ENCODE data around the gene ZNF668.

The ZNF668 gene

GRCh38 chr16:31092330-31092729 is 18.3 kb upstream of the ZNF668 start:
- H3K27ac ChIP-seq: no peak overlapping the region
- peaks cover 25 to 54% (median 44%) of the 10 kb centered on the region in 11 experiments for H3K36me3 ChIP-seq
- H3K4me2 ChIP-seq: peak overlapping the region in 2 of 11 experiments; percentile 35 to 97; a peak in 2 of 22 replicates
- H3K4me3 ChIP-seq: no peak overlapping the region
- peaks cover 0 to 51% (median 5%) of the 10 kb centered on the region in 11 experiments; a peak in 14 of 22 replicates for H4K20me1 ChIP-seq
- TF ChIP-seq Cebpa-rat (IDR thresholded peaks at IDR 0.05): no peak
- H3K4me1 ChIP-seq: peaks cover 20 to 46% (median 29%) of the 10 kb centered on the region in 10 experiments
- H3K9ac ChIP-seq: peak overlapping the region in 1 of 11 experiments; percentile 29; a peak in 1 of 22 replicates
- no peaks in the 10 kb centered on the region for H3K9me3 ChIP-seq (replicated peaks in 1 of 11)
- H3K27me3 ChIP-seq: no peaks in the 10 kb centered on the region

- Histone ChIP-seq H3K4me1 (peaks cover 17 to 37% (median 23%) of the 10 kb centered on the region in 10 experiments), H3K9me3 (replicated peaks in 1 of 11) (no peaks in the 10 kb centered on the region), H3K36me3 (peaks cover 29 to 72% (median 58%) of the 10 kb centered on the region in 11 experiments), H3K9ac (peak overlapping the region in 2 of 11 experiments; percentile 25 to 31; a peak in 3 of 22 replicates), H4K20me1 (peaks cover 0 to 69% (median 15%) of the 10 kb centered on the region in 11 experiments; a peak in 17 of 22 replicates), H3K27ac (no peak overlapping the region; a peak in 1 of 22 replicates), H3K27me3 (no peaks in the 10 kb centered on the region), H3K4me3 (no peak overlapping the region), H3K4me2 (peak overlapping the region in 1 of 11 experiments; percentile 11; a peak in 1 of 22 replicates)
- TF ChIP-seq Cebpa-rat (IDR thresholded peaks at IDR 0.05): no peak
Measured at GRCh38 chr16:31090540-31090939, 16.5 kb upstream of the ZNF668 start.

GRCh38 chr16:31089199-31089598 is 15.2 kb upstream of the ZNF668 start:
- no peaks in the 10 kb centered on the region for H3K27me3 ChIP-seq
- peaks cover 38 to 85% (median 71%) of the 10 kb centered on the region in 11 experiments for H3K36me3 ChIP-seq
- H4K20me1 ChIP-seq: peaks cover 10 to 83% (median 29%) of the 10 kb centered on the region in 11 experiments; a peak in 19 of 22 replicates
- no peaks in the 10 kb centered on the region for H3K9me3 ChIP-seq (replicated peaks in 1 of 11)
- H3K9ac ChIP-seq: peak overlapping the region in 3 of 11 experiments; percentile 8 to 19 (median 15); a peak in 3 of 22 replicates
- TF ChIP-seq Cebpa-rat (IDR thresholded peaks at IDR 0.05): no peak
- H3K4me2 ChIP-seq: no peak overlapping the region
- peaks cover 11 to 30% (median 16%) of the 10 kb centered on the region in 10 experiments for H3K4me1 ChIP-seq
- H3K27ac ChIP-seq: no peak overlapping the region
- no peak overlapping the region for H3K4me3 ChIP-seq

GRCh38 chr16:31088459-31089183 is 14.6 kb upstream of the ZNF668 start, which contains the start of gene PRSS53:
PRSS53 (minus strand) TSS chr16:31088943; CDS start chr16:31088809, 134 bp downstream.
- Histone ChIP-seq H3K36me3 (peaks cover 42 to 91% (median 75%) of the 10 kb centered on the region in 11 experiments), H3K4me1 (peaks cover 5 to 26% (median 11%) of the 10 kb centered on the region in 10 experiments), H3K9ac (peak within 1 kb of the TSS in 3 of 11 experiments; percentile 8 to 19 (median 15); a peak in 4 of 22 replicates), H3K9me3 (replicated peaks in 1 of 11) (no peaks in the 10 kb centered on the region), H3K4me3 (no peak within 1 kb of the TSS), H3K27me3 (no peaks in the 10 kb centered on the region), H3K27ac (no peak within 1 kb of the TSS), H4K20me1 (peaks cover 11 to 87% (median 33%) of the 10 kb centered on the region in 11 experiments; a peak in 19 of 22 replicates), H3K4me2 (no peak within 1 kb of the TSS)
- TF ChIP-seq Cebpa-rat (IDR thresholded peaks at IDR 0.05): no peak

- Histone ChIP-seq H3K4me3 (no peak overlapping the region), H3K9me3 (replicated peaks in 1 of 11) (no peaks in the 10 kb centered on the region), H3K4me1 (peaks cover 0 to 20% (median 6%) of the 10 kb centered on the region in 10 experiments; a peak in 6 of 20 replicates), H3K4me2 (no peak overlapping the region), H3K9ac (peak overlapping the region in 2 of 11 experiments; percentile 8 to 15; a peak in 1 of 22 replicates), H3K27ac (no peak overlapping the region), H3K36me3 (peaks cover 48 to 97% (median 81%) of the 10 kb centered on the region in 11 experiments), H3K27me3 (no peaks in the 10 kb centered on the region), H4K20me1 (peaks cover 10 to 93% (median 38%) of the 10 kb centered on the region in 11 experiments; a peak in 19 of 22 replicates)
- no peak for TF ChIP-seq Cebpa-rat (IDR thresholded peaks at IDR 0.05)
Measured at GRCh38 chr16:31087971-31088370, 13.9 kb upstream of the ZNF668 start.

GRCh38 chr16:31087481-31087880 is 13.4 kb upstream of the ZNF668 start:
- no peak overlapping the region for H3K4me2 ChIP-seq
- peaks cover 14 to 93% (median 43%) of the 10 kb centered on the region in 11 experiments; a peak in 21 of 22 replicates for H4K20me1 ChIP-seq
- H3K9me3 ChIP-seq (replicated peaks in 1 of 11): no peaks in the 10 kb centered on the region
- peaks cover 52 to 99% (median 86%) of the 10 kb centered on the region in 11 experiments for H3K36me3 ChIP-seq
- TF ChIP-seq Cebpa-rat (IDR thresholded peaks at IDR 0.05): no peak
- H3K27me3 ChIP-seq: no peaks in the 10 kb centered on the region
- no peak overlapping the region for H3K4me3 ChIP-seq
- no peak overlapping the region for H3K27ac ChIP-seq
- H3K4me1 ChIP-seq: peaks cover 0 to 18% (median 2%) of the 10 kb centered on the region in 10 experiments; a peak in 9 of 20 replicates
- H3K9ac ChIP-seq: peak overlapping the region in 2 of 11 experiments; percentile 8 to 32; a peak in 1 of 22 replicates

GRCh38 chr16:31086629-31086906 is 12.5 kb upstream of the ZNF668 start:
- Histone ChIP-seq H3K36me3 (peaks cover 51 to 100% (median 92%) of the 10 kb centered on the region in 11 experiments), H3K9ac (no peak overlapping the region), H3K27ac (no peak overlapping the region), H3K4me1 (peaks cover 0 to 24% (median 6%) of the 10 kb centered on the region in 10 experiments; a peak in 10 of 20 replicates), H3K27me3 (no peaks in the 10 kb centered on the region), H3K4me2 (no peak overlapping the region), H4K20me1 (peaks cover 22 to 96% (median 52%) of the 10 kb centered on the region in 11 experiments), H3K4me3 (no peak overlapping the region), H3K9me3 (replicated peaks in 1 of 11) (no peaks in the 10 kb centered on the region)
- TF ChIP-seq Cebpa-rat (IDR thresholded peaks at IDR 0.05): no peak

GRCh38 chr16:31085873-31086628 is 12.0 kb upstream of the ZNF668 start:
- no peaks in the 10 kb centered on the region for H3K27me3 ChIP-seq
- no peak overlapping the region for H3K4me2 ChIP-seq
- H3K9me3 ChIP-seq (replicated peaks in 1 of 11): no peaks in the 10 kb centered on the region
- H3K4me3 ChIP-seq: no peak overlapping the region
- peaks cover 27 to 96% (median 58%) of the 10 kb centered on the region in 11 experiments for H4K20me1 ChIP-seq
- H3K27ac ChIP-seq: no peak overlapping the region
- no peak for TF ChIP-seq Cebpa-rat (IDR thresholded peaks at IDR 0.05)
- 0 out of 22 replicates have a peak overlapping the region, but pooled peaks of 1 of the 11 experiments have one; percentile 19 for H3K9ac ChIP-seq
- peaks cover 0 to 28% (median 10%) of the 10 kb centered on the region in 10 experiments; a peak in 10 of 20 replicates for H3K4me1 ChIP-seq
- peaks cover 51 to 100% (median 91%) of the 10 kb centered on the region in 11 experiments for H3K36me3 ChIP-seq
